GM12865 (cell line): ENCODE measurements around the gene CCDC97.
A peak's percentile ranks its signal among the peaks of the same experiment; 100 is the strongest.

Experiments
- DNase-seq: peaks from one replicate; pipeline ENCODE4 v3.0.0; 2010; ENCODE audit warnings: low read depth
- H3K4me3 ChIP-seq: 2 replicates; pipeline ENCODE4 v1.5.1; 2011; ENCODE audit warnings: mild to moderate bottlenecking, low read depth, low read length, control low read depth
- TF ChIP-seq, protein P1 (sequence below): IDR thresholded peaks from 2 replicates; pipeline ENCODE4 v1.5.1; 2011; ENCODE audit warnings: low read length, control low read depth, low read depth, inconsistent platforms; ENCODE audit not compliant: insufficient read depth; ENCODE audit errors: missing control alignments

Gene CCDC97

DNA sequence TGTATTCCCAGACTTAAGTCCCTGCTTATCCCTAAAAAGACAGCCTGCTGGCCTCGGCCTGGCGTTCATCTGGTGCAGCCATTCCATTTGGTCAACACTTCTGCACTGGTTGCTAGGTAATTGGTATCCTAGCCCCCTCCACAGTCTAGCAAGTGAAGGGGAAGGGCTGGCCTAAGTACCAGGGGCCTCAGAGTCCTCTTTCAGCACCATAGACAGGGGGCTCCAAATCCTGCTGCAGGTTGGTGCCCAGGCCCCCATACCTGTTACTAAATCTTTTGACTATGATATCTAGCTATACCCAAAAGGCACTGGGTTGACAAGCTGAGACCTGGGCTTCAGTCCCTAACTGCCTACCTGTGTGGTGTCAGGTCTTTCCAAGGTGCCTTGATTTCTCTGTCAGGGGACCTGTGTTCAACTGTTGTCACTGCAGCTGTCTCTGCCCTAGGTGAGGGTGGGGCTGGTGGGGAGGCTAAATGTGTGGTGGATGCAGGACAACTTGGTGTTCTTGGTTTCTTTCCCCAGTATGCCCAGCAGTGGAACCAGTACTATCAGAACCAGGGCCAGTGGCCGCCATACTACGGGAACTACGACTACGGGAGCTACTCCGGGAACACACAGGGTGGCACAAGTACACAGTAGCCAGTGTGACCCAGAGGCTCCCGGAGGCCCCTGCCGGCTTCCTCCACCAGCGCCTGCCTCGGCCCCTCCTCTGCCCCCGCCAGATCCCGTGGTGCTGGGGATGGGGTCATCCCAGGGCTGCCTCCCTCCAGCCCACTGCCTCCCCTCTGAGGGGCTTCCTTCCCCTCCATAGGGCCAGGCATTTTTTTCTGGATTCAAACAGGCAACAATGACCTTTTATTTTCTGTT, 3.8 kb upstream of the CCDC97 start:
- TF ChIP-seq, protein P1, sequence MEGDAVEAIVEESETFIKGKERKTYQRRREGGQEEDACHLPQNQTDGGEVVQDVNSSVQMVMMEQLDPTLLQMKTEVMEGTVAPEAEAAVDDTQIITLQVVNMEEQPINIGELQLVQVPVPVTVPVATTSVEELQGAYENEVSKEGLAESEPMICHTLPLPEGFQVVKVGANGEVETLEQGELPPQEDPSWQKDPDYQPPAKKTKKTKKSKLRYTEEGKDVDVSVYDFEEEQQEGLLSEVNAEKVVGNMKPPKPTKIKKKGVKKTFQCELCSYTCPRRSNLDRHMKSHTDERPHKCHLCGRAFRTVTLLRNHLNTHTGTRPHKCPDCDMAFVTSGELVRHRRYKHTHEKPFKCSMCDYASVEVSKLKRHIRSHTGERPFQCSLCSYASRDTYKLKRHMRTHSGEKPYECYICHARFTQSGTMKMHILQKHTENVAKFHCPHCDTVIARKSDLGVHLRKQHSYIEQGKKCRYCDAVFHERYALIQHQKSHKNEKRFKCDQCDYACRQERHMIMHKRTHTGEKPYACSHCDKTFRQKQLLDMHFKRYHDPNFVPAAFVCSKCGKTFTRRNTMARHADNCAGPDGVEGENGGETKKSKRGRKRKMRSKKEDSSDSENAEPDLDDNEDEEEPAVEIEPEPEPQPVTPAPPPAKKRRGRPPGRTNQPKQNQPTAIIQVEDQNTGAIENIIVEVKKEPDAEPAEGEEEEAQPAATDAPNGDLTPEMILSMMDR: no peak
- DNase-seq: no peak
- no peak overlapping the region for H3K4me3 ChIP-seq

DNA sequence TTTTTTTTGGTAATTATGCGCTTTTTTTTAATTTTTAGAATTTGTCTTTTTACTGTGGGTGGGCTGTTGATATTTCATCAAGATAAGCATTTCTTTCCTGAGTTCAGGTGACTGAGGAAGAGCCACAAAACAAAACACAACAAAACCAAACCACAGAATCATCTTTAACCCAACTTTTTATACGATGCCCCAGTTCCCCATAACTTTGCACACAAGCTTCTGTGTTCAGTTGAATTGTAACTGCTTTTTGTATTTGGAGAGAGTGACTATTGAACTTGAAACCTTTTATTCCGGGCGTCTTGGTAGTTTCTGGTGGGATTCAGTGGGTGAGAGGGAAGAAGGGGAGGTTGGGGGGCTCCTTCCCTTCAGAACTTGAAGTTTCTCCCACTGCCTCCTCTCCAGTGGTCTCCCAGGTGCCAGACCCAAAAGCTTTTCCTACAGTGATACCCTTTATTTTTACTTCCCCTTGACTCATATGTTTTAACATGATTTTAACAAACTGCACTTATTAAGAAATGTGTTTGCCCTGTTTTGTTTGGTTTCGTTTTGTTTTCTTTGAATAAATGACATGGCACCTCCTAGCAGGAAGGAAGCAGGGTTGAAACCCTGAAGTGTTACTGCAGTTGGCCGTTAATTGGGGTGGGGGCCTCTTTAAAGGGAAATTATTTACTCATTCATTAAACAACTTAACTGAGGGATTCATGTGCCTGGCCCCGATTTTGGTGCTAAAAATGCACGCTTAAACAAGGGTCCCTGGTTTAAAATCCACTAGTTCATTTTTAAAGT, 2.7 kb upstream of the CCDC97 start:
- TF ChIP-seq, protein P1: no peak
- no peak for DNase-seq
- no peak overlapping the region for H3K4me3 ChIP-seq

DNA sequence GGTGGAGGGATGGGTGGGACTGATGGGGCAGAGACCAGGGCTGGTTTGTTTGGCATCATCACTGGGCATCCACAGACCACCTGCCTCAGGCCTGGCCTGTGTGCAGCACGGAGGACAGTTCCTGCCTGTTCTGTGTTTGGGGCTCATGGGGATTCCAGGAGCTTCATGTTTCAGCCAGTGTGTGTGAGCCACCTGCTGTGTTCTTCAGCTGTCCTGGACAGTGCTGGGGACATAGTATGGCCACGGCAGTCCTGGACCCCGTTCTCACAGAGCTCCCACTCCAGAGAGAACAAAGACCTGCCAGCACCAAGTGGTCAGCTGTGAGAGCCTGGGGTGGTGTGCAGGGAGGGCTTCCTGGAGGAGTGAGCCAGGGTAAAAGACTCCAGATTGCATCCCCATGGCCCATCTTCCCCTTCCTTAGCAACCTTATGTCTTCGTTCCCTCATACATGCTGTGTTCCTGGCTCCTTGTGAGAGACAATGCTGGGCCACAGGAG, 2.0 kb upstream of the CCDC97 start:
- TF ChIP-seq, protein P1: no peak
- no peak overlapping the region for H3K4me3 ChIP-seq
- DNase-seq: no peak

DNA sequence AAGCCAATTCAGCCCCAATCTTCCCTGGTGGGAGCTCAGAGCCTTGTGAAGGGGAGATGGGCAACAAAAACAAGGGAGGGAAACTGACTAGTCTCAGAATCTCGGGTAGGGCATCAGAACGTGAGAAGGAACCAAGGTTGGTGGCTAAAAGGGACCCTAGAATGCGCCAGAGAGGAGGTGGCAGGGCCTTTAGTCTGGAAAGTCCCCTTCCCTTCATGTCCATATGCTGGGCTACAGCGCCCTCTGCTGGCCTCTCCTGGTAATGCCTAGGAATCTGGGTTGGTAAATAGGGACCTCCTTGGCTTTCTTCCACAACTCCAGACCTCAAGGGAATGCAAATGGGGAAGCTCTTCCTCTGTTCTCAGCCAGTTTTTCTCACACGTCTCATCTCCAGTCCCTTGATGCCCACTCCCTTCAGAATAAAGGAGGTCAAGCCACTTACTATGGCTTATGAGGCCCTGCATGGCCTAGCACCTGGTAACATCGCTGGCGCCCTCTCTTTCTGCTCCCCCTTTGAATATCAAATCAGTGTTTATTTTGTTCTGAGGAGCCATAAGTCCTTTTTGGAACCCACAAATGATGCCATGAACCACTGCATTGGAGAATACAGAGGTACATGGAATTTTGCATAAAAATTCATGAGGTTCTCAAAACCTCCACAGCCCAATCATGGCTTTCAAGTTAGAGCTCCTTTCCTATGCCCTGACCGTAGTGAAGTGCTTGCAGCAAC, 1.4 kb upstream of the CCDC97 start:
- H3K4me3 ChIP-seq: peak overlapping the region; percentile 80
- DNase-seq: peak; percentile 92

DNA sequence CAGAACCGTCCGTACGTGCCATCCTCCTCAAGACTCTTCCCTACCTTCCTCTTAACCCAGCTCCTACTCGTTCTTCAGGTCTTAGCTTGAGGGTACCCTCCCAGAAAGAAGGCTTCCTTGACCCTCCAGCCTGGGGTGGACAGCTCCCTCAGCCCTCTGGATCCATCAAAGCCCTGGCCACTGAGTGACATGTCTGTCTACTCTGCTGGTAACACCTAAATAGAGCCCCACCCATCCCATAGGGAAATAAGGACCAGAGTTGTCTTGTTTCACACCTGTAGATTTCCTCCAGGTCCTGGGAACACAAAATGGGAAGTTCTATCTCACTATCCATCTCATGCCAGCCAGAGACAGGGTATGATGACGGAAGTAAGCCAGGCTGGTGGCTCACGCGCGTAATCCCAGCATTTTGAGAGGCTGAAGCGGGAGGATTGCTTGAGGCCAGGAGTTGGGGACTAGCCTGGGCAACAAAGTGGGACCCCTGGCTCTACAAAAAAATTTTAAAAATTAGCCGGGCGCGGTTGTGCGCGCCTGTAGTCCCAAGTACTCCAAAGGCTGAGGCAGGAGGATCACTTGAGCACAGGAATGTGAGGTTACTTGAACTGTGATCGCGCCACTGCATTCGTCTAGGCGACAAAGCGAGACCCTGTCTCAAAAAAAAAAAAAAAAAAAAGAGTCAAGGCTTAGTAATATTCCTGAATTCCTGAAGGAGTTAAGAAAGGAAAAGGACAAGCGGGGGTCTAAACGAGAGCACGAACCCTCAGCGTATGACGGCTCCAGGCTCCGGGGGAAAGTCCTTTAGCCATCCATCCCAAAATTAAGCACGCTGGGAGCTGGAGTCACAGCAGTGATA, 566 bp upstream of the CCDC97 start:
- peak; percentile 43 for DNase-seq
- H3K4me3 ChIP-seq: peak overlapping the region; percentile 80
- TF ChIP-seq, protein P1: no peak

More for the DNA sequence above, 1.4 kb upstream of the CCDC97 start:
- TF ChIP-seq, protein P1: peak; percentile 95

DNA sequence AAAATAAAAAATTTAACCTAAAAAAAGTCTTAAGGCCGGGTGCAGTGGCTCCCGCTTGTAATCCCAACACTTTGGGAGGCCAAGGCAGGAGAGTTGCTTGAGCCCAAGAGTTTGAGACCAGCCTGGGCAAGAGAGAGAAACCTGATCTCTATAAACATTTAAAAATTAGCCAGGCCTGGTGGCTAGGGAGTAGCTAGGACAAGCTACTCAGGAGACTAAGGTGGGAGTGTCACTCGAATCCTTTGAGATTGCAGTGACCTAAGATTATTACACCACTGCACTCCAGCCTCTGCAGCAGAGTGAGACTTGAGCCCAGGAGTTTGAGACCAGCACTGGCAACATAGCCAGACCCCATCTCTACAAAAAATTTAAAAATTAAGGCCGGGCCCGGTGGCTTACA, 1.1 kb downstream of the CCDC97 start:
- H3K4me3 ChIP-seq: peak overlapping the region; percentile 80
- no peak for DNase-seq
- TF ChIP-seq, protein P1: no peak
